H9 (cell line): ENCODE measurements around the gene PMF1. TPM values are rescaled to one million over a fixed set of nuclear protein-coding genes. Genes with fewer than 3 reads are reported as not detected.

ENCODE experiments used
- DNase-seq: peaks from one replicate; pipeline ENCODE4 v3.0.0-alpha.2; 2017
- H2AFZ ChIP-seq: one replicate; pipeline ENCODE4 v1.6.1; 2013; ENCODE audit warnings: mild to moderate bottlenecking, low read length, control low read depth, moderate library complexity
- H2AK5ac ChIP-seq: 2 replicates; pipeline ENCODE4 v1.6.1; 2013; ENCODE audit warnings: low read length, control low read depth, mixed read lengths; ENCODE audit not compliant: insufficient read length
- H2BK120ac ChIP-seq: one replicate; pipeline ENCODE4 v1.6.1; 2013; ENCODE audit warnings: low read depth, mild to moderate bottlenecking, low read length, control low read depth, inconsistent platforms; ENCODE audit not compliant: poor library complexity, severe bottlenecking
- H2BK12ac ChIP-seq: 2 replicates; pipeline ENCODE4 v1.6.1; 2013; ENCODE audit warnings: low read length, control low read depth, mixed read lengths, low read depth; ENCODE audit not compliant: insufficient read length
- H2BK15ac ChIP-seq: 2 replicates; pipeline ENCODE4 v1.6.1; 2013; ENCODE audit warnings: low read depth, low read length, control low read depth
- H2BK20ac ChIP-seq: one replicate; pipeline ENCODE4 v1.6.1; 2013; ENCODE audit warnings: low read depth, mild to moderate bottlenecking, low read length, control low read depth, inconsistent platforms; ENCODE audit not compliant: poor library complexity, severe bottlenecking
- H2BK5ac ChIP-seq: 2 replicates; pipeline ENCODE4 v1.6.1; 2013; ENCODE audit warnings: low read length, control low read depth, mixed read lengths; ENCODE audit not compliant: insufficient read length
- H3K14ac ChIP-seq: 2 replicates; pipeline ENCODE4 v1.6.1; 2013; ENCODE audit warnings: low read length, control low read depth; ENCODE audit not compliant: insufficient read depth
- H3K18ac ChIP-seq: 2 replicates; pipeline ENCODE4 v1.6.1; 2013; ENCODE audit warnings: low read depth, mild to moderate bottlenecking, mixed read lengths, low read length, control low read depth; ENCODE audit not compliant: insufficient read length
- H3K23ac ChIP-seq: 2 replicates; pipeline ENCODE4 v1.6.1; 2013; ENCODE audit warnings: low read length, control low read depth, mixed read lengths, low read depth; ENCODE audit not compliant: insufficient read length
- H3K23me2 ChIP-seq: 2 replicates; pipeline ENCODE4 v1.6.1; 2013; ENCODE audit warnings: low read depth, mild to moderate bottlenecking, mixed read lengths, low read length, control low read depth; ENCODE audit not compliant: insufficient read length, poor library complexity, severe bottlenecking
- H3K27ac ChIP-seq: 2 replicates; pipeline ENCODE4 v1.5.1; 2013; ENCODE audit warnings: low read length, control low read depth, mixed read lengths, low read depth; ENCODE audit not compliant: insufficient read length
- H3K27me3 ChIP-seq: 2 replicates; pipeline ENCODE4 v1.6.1; 2013; ENCODE audit warnings: low read length, control low read depth, inconsistent platforms; ENCODE audit not compliant: insufficient read depth
- H3K4ac ChIP-seq: 2 replicates; pipeline ENCODE4 v1.6.1; 2013; ENCODE audit warnings: low read depth, mild to moderate bottlenecking, control low read depth, inconsistent platforms, low read length, moderate library complexity
- H3K4me1 ChIP-seq: 2 replicates; pipeline ENCODE4 v1.6.1; 2013; ENCODE audit warnings: low read length, control low read depth, inconsistent platforms; ENCODE audit not compliant: insufficient read depth
- H3K4me2 ChIP-seq: 2 replicates; pipeline ENCODE4 v1.6.1; 2013; ENCODE audit warnings: low read length, control low read depth, mixed read lengths; ENCODE audit not compliant: insufficient read length, insufficient read depth
- H3K56ac ChIP-seq: 2 replicates; pipeline ENCODE4 v1.6.1; 2013; ENCODE audit warnings: low read depth, mild to moderate bottlenecking, mixed read lengths, low read length, control low read depth; ENCODE audit not compliant: insufficient read length
- H3K79me1 ChIP-seq: 2 replicates; pipeline ENCODE4 v1.6.1; 2013; ENCODE audit warnings: low read depth, mild to moderate bottlenecking, moderate library complexity, low read length, control low read depth, inconsistent platforms; ENCODE audit not compliant: insufficient read depth, poor library complexity, severe bottlenecking
- H3K79me2 ChIP-seq: 2 replicates; pipeline ENCODE4 v1.6.1; 2013; ENCODE audit warnings: low read length, control low read depth, inconsistent platforms; ENCODE audit not compliant: insufficient read depth
- H3K9ac ChIP-seq: 2 replicates; pipeline ENCODE4 v1.6.1; 2013; ENCODE audit warnings: low read length, control low read depth, mixed read lengths; ENCODE audit not compliant: insufficient read length; ENCODE audit errors: extremely low read depth
- H3K9me3 ChIP-seq: one replicate; pipeline ENCODE4 v1.6.1; 2013; ENCODE audit warnings: low read depth, low read length, inconsistent platforms; ENCODE audit not compliant: control insufficient read depth
- H3T11ph ChIP-seq: one replicate; pipeline ENCODE4 v1.6.1; 2013; ENCODE audit warnings: mild to moderate bottlenecking, low read length, control low read depth, inconsistent platforms
- H4K20me1 ChIP-seq: one replicate; pipeline ENCODE4 v1.6.1; 2013; ENCODE audit not compliant: control insufficient read depth, insufficient read length, insufficient read depth
- H4K5ac ChIP-seq: 2 replicates; pipeline ENCODE4 v1.6.1; 2013; ENCODE audit warnings: low read depth, mild to moderate bottlenecking, mixed read lengths, low read length, control low read depth; ENCODE audit not compliant: insufficient read length
- H4K8ac ChIP-seq: replicated peaks from 2 replicates; pipeline ENCODE4 v1.6.1; 2013; ENCODE audit warnings: low read length, control low read depth, mixed read lengths, low read depth; ENCODE audit not compliant: insufficient read length
- H4K91ac ChIP-seq: 2 replicates; pipeline ENCODE4 v1.6.1; 2013; ENCODE audit warnings: low read depth, mild to moderate bottlenecking, moderate library complexity, mixed read lengths, low read length, control low read depth; ENCODE audit not compliant: insufficient read length
- H3K27ac Mint-ChIP-seq, 3 experiments: 2 replicates in 2 of 3; 3 replicates in 1 of 3; pipeline ENCODE4 v1.8.0; 2020 to 2021; ENCODE audit warnings: mixed read lengths in 3 of 3, mild to moderate bottlenecking in 1 of 3, moderate library complexity in 1 of 3
- H3K27me3 Mint-ChIP-seq: 2 replicates; pipeline ENCODE4 v1.8.0; 2021; ENCODE audit warnings: low read depth, mild to moderate bottlenecking, moderate library complexity, mixed read lengths
- H3K36me3 Mint-ChIP-seq, 3 experiments: 2 replicates in 2 of 3; 3 replicates in 1 of 3; pipeline ENCODE4 v1.8.0; 2020 to 2021; ENCODE audit warnings: low read depth in 3 of 3, mixed read lengths in 3 of 3; ENCODE audit not compliant: insufficient read depth in 1 of 3
- H3K4me1 Mint-ChIP-seq, 2 experiments: 2 replicates each; pipeline ENCODE4 v1.8.0; 2020; ENCODE audit warnings: mixed read lengths in 2 of 2
- H3K4me3 Mint-ChIP-seq, 2 experiments: 2 replicates in 1 of 2; 3 replicates in 1 of 2; pipeline ENCODE4 v1.8.0; 2020 to 2021; ENCODE audit warnings: mild to moderate bottlenecking in 2 of 2, mixed read lengths in 2 of 2, moderate library complexity in 1 of 2
- H3K9me3 Mint-ChIP-seq, 2 experiments: 2 replicates in 1 of 2; 3 replicates in 1 of 2; pipeline ENCODE4 v1.8.0; 2020; ENCODE audit warnings: mild to moderate bottlenecking in 2 of 2, mixed read lengths in 2 of 2, moderate library complexity in 1 of 2
- CTCF ChIP-seq: fragments of 200-600 bp; sonication (generic); conservative IDR thresholded peaks from 3 replicates; pipeline ENCODE4 v1.8.0; 2021; ENCODE audit warnings: antibody characterized with exemption, mild to moderate bottlenecking
- WGBS: extraction: QIAGEN DNeasy Blood & Tissue Kit; methylation state at CpG from one replicate; pipeline ENCODE4 v1.1.7; 2013; ENCODE audit warnings: missing lambda C conversion rate, low lambda C conversion rate, mixed read lengths; ENCODE audit not compliant: insufficient read length; ENCODE audit errors: extremely low coverage; 5-methylcytosine and 5-hydroxymethylcytosine counted together
- total RNA-seq: library from RNA; stranded (reverse); gene quantifications from 2 replicates; pipeline ENCODE4 v1.2.1, GENCODE V29; 2021

PMF1 gene
- total RNA-seq, 1 experiment from 2014 or later: 136 TPM

GRCh38 chr1:156244712-156245111, 31.9 kb downstream of the PMF1 start:
- H3K18ac ChIP-seq: no peak overlapping the region
- WGBS: no CpG with 5 or more reads among the region's 17 CpGs
- H3K9ac ChIP-seq: no peak overlapping the region
- no peak overlapping the region for H2BK15ac ChIP-seq
- Mint-ChIP-seq H3K9me3 (no peaks in the 10 kb centered on the region), H3K4me1 (peaks cover 17 to 22% of the 10 kb centered on the region in 2 experiments), H3K4me3 (no peak overlapping the region; a peak in 1 of 5 replicates), H3K36me3 (peaks cover 5 to 20% (median 12%) of the 10 kb centered on the region in 3 experiments; a peak in 5 of 7 replicates), H3K27me3 (peaks cover 4% of the 10 kb centered on the region; the same call in 1 of the 2 replicates), H3K27ac (peak overlapping the region; percentile 71 to 86 (median 85); a peak in 5 of 7 replicates)
- no peak for DNase-seq
- no peaks in the 10 kb centered on the region for H3K79me1 ChIP-seq
- no peak overlapping the region for H4K91ac ChIP-seq
- H2BK20ac ChIP-seq: no peak overlapping the region
- no peaks in the 10 kb centered on the region for H4K20me1 ChIP-seq
- H2BK12ac ChIP-seq: no peak overlapping the region
- no peak overlapping the region for H3K27ac ChIP-seq
- H3K23ac ChIP-seq: no peak overlapping the region
- H3K14ac ChIP-seq: no peak overlapping the region; the same call in 1 of the 2 replicates
- H3K56ac ChIP-seq: no peak overlapping the region
- no peaks in the 10 kb centered on the region for H3K27me3 ChIP-seq
- H3K4ac ChIP-seq: no peak overlapping the region
- peaks cover 3% of the 10 kb centered on the region for H3K23me2 ChIP-seq
- no peak overlapping the region for H4K8ac ChIP-seq
- H2BK5ac ChIP-seq: no peak overlapping the region
- H3K4me1 ChIP-seq: peaks cover 2% of the 10 kb centered on the region; the same call in 1 of the 2 replicates
- H2AK5ac ChIP-seq: no peak overlapping the region
- H2AFZ ChIP-seq: no peak overlapping the region
- H3K9me3 ChIP-seq: no peaks in the 10 kb centered on the region
- no peak overlapping the region for H3K4me2 ChIP-seq
- no peak overlapping the region for H4K5ac ChIP-seq
- no peak overlapping the region for H3T11ph ChIP-seq
- TF ChIP-seq CTCF: no peak
- H3K79me2 ChIP-seq: no peaks in the 10 kb centered on the region
- H2BK120ac ChIP-seq: no peak overlapping the region
